Measurements from ENCODE around the gene UBP1. TPM values are rescaled to one million over a fixed set of nuclear protein-coding genes. Genes with fewer than 3 reads are reported as not detected.
"Not testable (repeated sequence)": the region's sequence is repeated elsewhere in the genome, so short reads cannot be mapped to it uniquely, and the experiment has no call there.

UBP1 gene
- total RNA-seq, 1 experiment from 2014 or later: 20.8 TPM

DNA sequence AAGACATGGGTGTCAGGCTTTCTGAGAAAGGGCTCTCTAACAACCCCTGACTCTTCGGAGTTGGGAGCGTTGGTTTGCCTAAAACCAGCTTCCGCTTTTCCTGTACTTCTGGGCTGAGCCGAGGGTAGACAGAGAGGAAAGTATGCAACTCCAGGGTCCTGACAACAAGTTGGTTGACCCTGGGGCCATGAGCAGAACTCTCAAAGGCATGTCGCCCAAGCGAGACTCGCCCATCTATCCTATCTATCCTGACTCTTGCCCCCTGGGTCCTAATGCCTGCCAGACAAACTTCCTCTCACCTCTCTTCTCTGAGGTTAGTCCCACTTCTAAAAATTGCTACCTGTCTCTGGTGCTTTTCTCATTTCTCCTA is 7.0 kb upstream of the UBP1 start:
- H3K4me1 ChIP-seq (replicated peaks); H3K9me3 ChIP-seq (replicated peaks); DNase-seq (ENCODE audit: low read depth in 1 of 2, low spot score in 2 of 2); H3K27me3 ChIP-seq (replicated peaks); H3K36me3 ChIP-seq; H3K4me3 ChIP-seq; H3K27ac ChIP-seq: not testable (repeated sequence)

DNA sequence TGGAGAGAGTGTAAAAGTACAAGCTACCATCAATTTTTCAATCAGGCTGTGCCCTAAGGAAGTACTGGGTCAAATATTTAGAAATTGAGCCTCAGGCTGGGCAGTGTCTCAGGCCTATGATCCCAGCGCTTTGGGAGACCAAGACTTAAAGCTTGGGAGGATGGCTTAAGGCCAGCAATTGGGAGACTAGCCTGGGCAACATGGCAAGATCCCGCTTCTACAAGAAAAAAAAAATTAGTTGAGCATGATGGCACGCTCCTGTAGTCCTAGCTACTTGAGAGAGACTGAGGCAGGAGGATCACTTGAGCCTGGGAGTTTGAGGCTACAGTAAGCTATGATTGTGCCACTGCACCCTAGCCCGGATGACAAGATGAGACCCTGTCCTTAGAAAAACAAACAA is 2.0 kb upstream of the UBP1 start:
- Histone ChIP-seq H3K27ac (no peak overlapping the region), H3K36me3 (peaks cover 5% of the 10 kb centered on the region), H3K27me3 (replicated peaks) (no peaks in the 10 kb centered on the region), H3K9me3 (replicated peaks) (no peaks in the 10 kb centered on the region), H3K4me3 (no peak overlapping the region), H3K4me1 (replicated peaks) (peaks cover 23% of the 10 kb centered on the region)
- DNase-seq (ENCODE audit: low read depth in 1 of 2, low spot score in 2 of 2): no peak

- DNase-seq (ENCODE audit: low read depth in 1 of 2, low spot score in 2 of 2): no peak
- Histone ChIP-seq H3K36me3 (peaks cover 5% of the 10 kb centered on the region), H3K9me3 (replicated peaks) (no peaks in the 10 kb centered on the region), H3K4me3 (peak overlapping the region; percentile 98), H3K27me3 (replicated peaks) (no peaks in the 10 kb centered on the region), H3K27ac (peak overlapping the region; percentile 88), H3K4me1 (replicated peaks) (peaks cover 23% of the 10 kb centered on the region)
Measured at GRCh38 chr3:33441225-33441976, 1.2 kb upstream of the UBP1 start.

GRCh38 chr3:33439546-33440327 is 468 bp downstream of the UBP1 start:
- Histone ChIP-seq H3K4me1 (replicated peaks) (peaks cover 23% of the 10 kb centered on the region), H3K9me3 (replicated peaks) (no peaks in the 10 kb centered on the region), H3K4me3 (peak overlapping the region; percentile 98), H3K27me3 (replicated peaks) (no peaks in the 10 kb centered on the region), H3K27ac (peak overlapping the region; percentile 77), H3K36me3 (peaks cover 5% of the 10 kb centered on the region)
- DNase-seq (ENCODE audit: low read depth in 1 of 2, low spot score in 2 of 2): peak; percentile 50 to 60

GRCh38 chr3:33438881-33439545 is 1.2 kb downstream of the UBP1 start:
- H3K36me3 ChIP-seq: peaks cover 5% of the 10 kb centered on the region
- peak overlapping the region; percentile 77 for H3K27ac ChIP-seq
- H3K27me3 ChIP-seq (replicated peaks): no peaks in the 10 kb centered on the region
- H3K4me1 ChIP-seq (replicated peaks): peaks cover 23% of the 10 kb centered on the region
- no peaks in the 10 kb centered on the region for H3K9me3 ChIP-seq (replicated peaks)
- DNase-seq (ENCODE audit: low read depth in 1 of 2, low spot score in 2 of 2): peak in 1 of 2 experiments; percentile 12
- H3K4me3 ChIP-seq: peak overlapping the region; percentile 98

DNA sequence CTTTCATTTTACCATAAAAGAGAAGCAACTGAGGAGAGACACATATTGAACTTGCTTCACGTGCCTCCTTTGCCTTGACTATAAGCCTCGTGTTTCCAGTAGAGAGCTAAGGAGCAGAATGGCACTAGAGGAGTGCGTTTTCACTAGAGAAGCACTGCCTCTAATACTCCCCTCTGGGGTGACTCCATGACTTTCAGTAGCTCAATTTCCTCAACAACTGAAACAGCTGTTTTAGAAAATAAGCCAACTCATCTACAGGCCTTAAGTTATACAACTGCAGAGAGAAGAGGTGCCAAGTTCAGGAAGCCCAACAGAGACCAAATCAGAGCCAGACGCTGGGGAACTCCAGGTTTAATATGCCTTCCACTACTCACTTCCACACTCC is 1.9 kb downstream of the UBP1 start:
- H3K4me3 ChIP-seq: peak overlapping the region; percentile 98
- peak in 1 of 2 experiments; percentile 16 for DNase-seq (ENCODE audit: low read depth in 1 of 2, low spot score in 2 of 2)
- H3K9me3 ChIP-seq (replicated peaks): no peaks in the 10 kb centered on the region
- peaks cover 5% of the 10 kb centered on the region for H3K36me3 ChIP-seq
- H3K27me3 ChIP-seq (replicated peaks): no peaks in the 10 kb centered on the region
- peaks cover 23% of the 10 kb centered on the region for H3K4me1 ChIP-seq (replicated peaks)
- H3K27ac ChIP-seq: peak overlapping the region; percentile 77; the same call in 1 of the 2 replicates

GRCh38 chr3:33437556-33438283 is 2.5 kb downstream of the UBP1 start:
- Histone ChIP-seq H3K9me3 (replicated peaks) (no peaks in the 10 kb centered on the region), H3K36me3 (peaks cover 5% of the 10 kb centered on the region), H3K27me3 (replicated peaks) (no peaks in the 10 kb centered on the region), H3K4me3 (peak overlapping the region; percentile 98), H3K27ac (peak overlapping the region; percentile 77; the same call in 1 of the 2 replicates), H3K4me1 (replicated peaks) (peaks cover 23% of the 10 kb centered on the region)
- DNase-seq (ENCODE audit: low read depth in 1 of 2, low spot score in 2 of 2): no peak

DNA sequence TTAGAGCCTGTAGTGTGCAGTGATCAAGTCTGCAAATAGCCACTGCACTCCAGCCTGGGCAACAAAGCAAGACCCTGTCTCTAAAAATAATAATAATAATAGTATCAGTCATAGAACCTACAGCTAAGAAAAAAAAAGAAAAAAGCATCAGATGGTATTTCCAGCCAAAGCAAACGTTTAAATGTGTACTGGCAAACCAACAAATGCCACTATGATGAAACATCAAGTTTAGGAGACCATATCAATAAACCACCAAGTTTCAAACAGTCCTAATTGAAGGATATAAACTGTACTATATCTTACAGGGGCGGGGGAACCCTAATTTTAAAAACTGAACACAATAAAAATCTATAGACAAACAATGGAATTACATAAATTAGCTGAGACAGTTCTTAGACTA is 6.4 kb downstream of the UBP1 start:
- DNase-seq (ENCODE audit: low read depth in 1 of 2, low spot score in 2 of 2): no peak
- no peak overlapping the region for H3K27ac ChIP-seq
- no peaks in the 10 kb centered on the region for H3K36me3 ChIP-seq
- no peaks in the 10 kb centered on the region for H3K27me3 ChIP-seq (replicated peaks)
- no peak overlapping the region for H3K4me3 ChIP-seq
- peaks cover 14% of the 10 kb centered on the region for H3K4me1 ChIP-seq (replicated peaks)
- no peaks in the 10 kb centered on the region; the same call in 1 of the 2 replicates for H3K9me3 ChIP-seq (replicated peaks)

DNA sequence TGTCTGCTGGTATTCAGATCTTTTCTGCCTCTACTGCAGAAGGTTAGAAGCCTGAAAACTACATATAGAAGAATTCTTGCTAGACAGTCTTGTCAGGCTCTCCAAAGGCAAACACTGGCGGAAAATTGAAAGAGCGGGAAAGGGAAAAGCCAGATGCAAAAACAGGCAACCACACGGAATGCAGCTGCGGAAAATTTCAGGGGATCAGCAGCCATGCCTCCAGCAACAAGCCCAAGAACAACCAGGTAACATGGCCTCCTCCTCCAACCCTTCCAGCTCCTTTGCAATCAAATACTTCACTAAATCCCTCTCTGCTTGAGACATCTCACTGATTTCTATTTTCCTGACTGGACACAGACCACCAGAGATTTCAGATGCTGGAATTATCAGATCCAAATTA is 9.6 kb downstream of the UBP1 start:
- DNase-seq (ENCODE audit: low read depth in 1 of 2, low spot score in 2 of 2): no peak
- Histone ChIP-seq H3K4me3 (no peak overlapping the region), H3K27me3 (replicated peaks) (no peaks in the 10 kb centered on the region), H3K36me3 (no peaks in the 10 kb centered on the region), H3K4me1 (replicated peaks) (peaks cover 4% of the 10 kb centered on the region; the same call in 1 of the 2 replicates), H3K9me3 (replicated peaks) (no peaks in the 10 kb centered on the region; the same call in 1 of the 2 replicates), H3K27ac (no peak overlapping the region)

DNA sequence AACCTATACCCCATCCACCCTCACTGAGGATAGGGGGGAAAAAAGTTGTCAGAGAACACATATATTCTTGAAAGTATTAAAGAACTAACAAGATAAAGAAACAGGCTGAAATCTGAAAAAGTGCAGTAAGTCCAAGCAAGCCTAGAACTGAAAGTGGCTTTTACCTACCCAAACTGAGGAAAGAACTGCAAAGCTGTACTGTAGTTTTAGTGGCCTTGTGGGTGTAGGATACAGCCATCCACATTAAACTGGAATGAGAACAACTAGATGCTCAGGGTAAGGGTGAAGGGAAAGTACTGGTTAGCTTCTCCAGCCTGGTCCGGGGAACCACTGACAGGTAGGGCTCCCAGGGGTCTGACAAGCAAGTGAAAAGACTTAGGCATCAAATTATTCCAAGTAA is 10.1 kb downstream of the UBP1 start:
- no peaks in the 10 kb centered on the region; the same call in 1 of the 2 replicates for H3K9me3 ChIP-seq (replicated peaks)
- H3K27ac ChIP-seq: no peak overlapping the region
- no peaks in the 10 kb centered on the region for H3K27me3 ChIP-seq (replicated peaks)
- peaks cover 3% of the 10 kb centered on the region for H3K36me3 ChIP-seq
- DNase-seq (ENCODE audit: low read depth in 1 of 2, low spot score in 2 of 2): no peak
- H3K4me3 ChIP-seq: no peak overlapping the region
- H3K4me1 ChIP-seq (replicated peaks): peaks cover 4% of the 10 kb centered on the region; the same call in 1 of the 2 replicates

- not testable (repeated sequence) for H3K4me3 ChIP-seq; H3K9me3 ChIP-seq (replicated peaks)
Measured at GRCh38 chr3:33429306-33429705, 10.9 kb downstream of the UBP1 start.

GRCh38 chr3:33428734-33429133 is 11.5 kb downstream of the UBP1 start:
- peaks cover 4% of the 10 kb centered on the region; the same call in 1 of the 2 replicates for H3K4me1 ChIP-seq (replicated peaks)
- no peak overlapping the region for H3K27ac ChIP-seq
- no peaks in the 10 kb centered on the region; the same call in 1 of the 2 replicates for H3K9me3 ChIP-seq (replicated peaks)
- DNase-seq (ENCODE audit: low read depth in 1 of 2, low spot score in 2 of 2): no peak
- no peaks in the 10 kb centered on the region for H3K27me3 ChIP-seq (replicated peaks)
- H3K4me3 ChIP-seq: no peak overlapping the region
- H3K36me3 ChIP-seq: peaks cover 11% of the 10 kb centered on the region

More at GRCh38 chr3:33429306-33429705, 10.9 kb downstream of the UBP1 start:
- H3K36me3 ChIP-seq; H3K27ac ChIP-seq; H3K4me1 ChIP-seq (replicated peaks); H3K27me3 ChIP-seq (replicated peaks); DNase-seq (ENCODE audit: low read depth in 1 of 2, low spot score in 2 of 2): not testable (repeated sequence)

DNA sequence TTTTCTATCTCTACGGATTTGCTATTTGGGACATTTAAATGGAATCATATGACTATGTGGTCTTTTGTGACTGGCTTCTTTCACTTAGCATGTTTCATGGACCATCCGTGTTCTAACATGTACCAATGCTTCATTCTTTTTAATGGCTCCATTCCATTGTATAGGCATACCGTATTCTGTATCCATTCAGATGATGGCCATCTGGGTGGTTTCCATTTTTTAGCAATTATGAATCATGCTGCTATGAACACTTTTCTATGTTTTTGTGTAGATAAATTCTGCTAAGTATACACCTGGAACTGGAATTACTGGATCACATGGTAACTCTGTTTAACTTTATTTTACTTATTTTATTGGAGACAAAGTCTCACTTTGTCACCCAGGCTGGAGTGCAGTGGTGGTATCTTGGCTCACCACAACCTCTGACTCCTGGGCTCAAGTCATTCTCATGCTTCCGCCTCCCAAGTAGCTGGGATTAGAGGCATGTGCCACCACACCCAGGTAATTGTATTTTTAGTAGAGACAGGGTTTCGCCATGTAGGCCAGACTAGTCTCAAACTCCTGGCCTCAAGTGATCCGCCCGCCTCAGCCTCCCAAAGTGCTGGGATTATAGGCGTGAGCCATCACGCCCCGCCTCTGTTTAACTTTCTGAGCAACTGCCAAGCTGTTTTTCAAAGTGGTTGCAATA is 13.4 kb downstream of the UBP1 start:
- Histone ChIP-seq H3K9me3 (replicated peaks) (no peaks in the 10 kb centered on the region; the same call in 1 of the 2 replicates), H3K27me3 (replicated peaks) (no peaks in the 10 kb centered on the region), H3K27ac (no peak overlapping the region), H3K4me3 (no peak overlapping the region), H3K36me3 (peaks cover 24% of the 10 kb centered on the region), H3K4me1 (replicated peaks) (peaks cover 4% of the 10 kb centered on the region; the same call in 1 of the 2 replicates)
- DNase-seq (ENCODE audit: low read depth in 1 of 2, low spot score in 2 of 2): no peak
